HG03460 (cell line): ENCODE measurements around the gene CNOT2.
"Not testable (repeated sequence)": the region's sequence is repeated elsewhere in the genome, so short reads cannot be mapped to it uniquely, and the experiment has no call there.

Experiments used
- ATAC-seq: cut with Tn5 transposase; IDR thresholded peaks from one replicate; pipeline ENCODE4 v1.9.1; 2021; ENCODE audit not compliant: unreplicated experiment

CNOT2 gene

GRCh38 chr12:70304684-70305555 is 61.7 kb downstream of the CNOT2 start:
- not testable (repeated sequence) for ATAC-seq

GRCh38 chr12:70305794-70306193 is 62.6 kb downstream of the CNOT2 start:
- ATAC-seq, result no peak

GRCh38 chr12:70306676-70307075 is 63.4 kb downstream of the CNOT2 start:
- ATAC-seq, result no peak

GRCh38 chr12:70307868-70308267 is 64.6 kb downstream of the CNOT2 start:
- no peak for ATAC-seq

GRCh38 chr12:70309348-70309747 is 66.1 kb downstream of the CNOT2 start:
- ATAC-seq, result no peak

- ATAC-seq, result no peak
Observed at GRCh38 chr12:70314145-70314544, 70.9 kb downstream of the CNOT2 start.

- peak; percentile 92 for ATAC-seq
Observed at GRCh38 chr12:70317781-70318180, 74.5 kb downstream of the CNOT2 start.

GRCh38 chr12:70319605-70320004 is 76.4 kb downstream of the CNOT2 start:
- no peak for ATAC-seq

- no peak for ATAC-seq
Observed at GRCh38 chr12:70321191-70321590, 78.0 kb downstream of the CNOT2 start.

GRCh38 chr12:70327541-70327940 is 84.3 kb downstream of the CNOT2 start:
- ATAC-seq, result no peak

GRCh38 chr12:70329728-70330127 is 86.5 kb downstream of the CNOT2 start:
- ATAC-seq, result no peak

GRCh38 chr12:70330158-70330557 is 86.9 kb downstream of the CNOT2 start:
- ATAC-seq, result no peak

- no peak for ATAC-seq
Observed at GRCh38 chr12:70332236-70332635, 89.0 kb downstream of the CNOT2 start.

GRCh38 chr12:70334742-70335141 is 91.5 kb downstream of the CNOT2 start:
- no peak for ATAC-seq

GRCh38 chr12:70338531-70338930 is 95.3 kb downstream of the CNOT2 start:
- ATAC-seq, result no peak

- no peak for ATAC-seq
Observed at GRCh38 chr12:70351076-70351475, 107.8 kb downstream of the CNOT2 start.

GRCh38 chr12:70353780-70354660 is 110.8 kb downstream of the CNOT2 start:
- ATAC-seq, result no peak

- ATAC-seq, result no peak
Observed at GRCh38 chr12:70354787-70355186, 111.6 kb downstream of the CNOT2 start.

- ATAC-seq, result no peak
Observed at GRCh38 chr12:70355972-70356371, 112.7 kb downstream of the CNOT2 start.

GRCh38 chr12:70359458-70360197 is 116.4 kb downstream of the CNOT2 start:
- ATAC-seq, result no peak

GRCh38 chr12:70360218-70360617 is 117.0 kb downstream of the CNOT2 start:
- no peak for ATAC-seq
